COLO668 (cell line): ENCODE data around the gene DNLZ.
"Not testable (repeated sequence)": the region's sequence is repeated elsewhere in the genome, so short reads cannot be mapped to it uniquely, and the experiment has no call there.

Experiments used
- DNase-seq: peaks from one replicate; lab custom pipeline; 2025; ENCODE audit not compliant: unreplicated experiment; lab: John Stamatoyannopoulos, UW

Gene DNLZ

GRCh38 chr9:136361754-136362449 lies 1.6 kb downstream of the DNLZ start:
- DNase-seq: no peak

- DNase-seq: no peak
These were observed 2.3 kb downstream of the DNLZ start for GRCh38 chr9:136361047-136361753.

- no peak for DNase-seq
These were observed 3.5 kb downstream of the DNLZ start for GRCh38 chr9:136359774-136360718.

- DNase-seq: no peak
These were observed 4.7 kb downstream of the DNLZ start for GRCh38 chr9:136358888-136359287.

- no peak for DNase-seq
These were observed 5.5 kb downstream of the DNLZ start for GRCh38 chr9:136358016-136358415.

GRCh38 chr9:136357202-136357725 lies 6.3 kb downstream of the DNLZ start:
- no peak for DNase-seq

- DNase-seq: no peak
These were observed 7.7 kb downstream of the DNLZ start for GRCh38 chr9:136355616-136356557.

- no peak for DNase-seq
These were observed 8.9 kb downstream of the DNLZ start for GRCh38 chr9:136354592-136355085.

- no peak for DNase-seq
These were observed 9.6 kb downstream of the DNLZ start for GRCh38 chr9:136353757-136354488.

- no peak for DNase-seq
These were observed 10.5 kb downstream of the DNLZ start for GRCh38 chr9:136353088-136353487.

- peak; percentile 43 for DNase-seq
These were observed 10.9 kb downstream of the DNLZ start for GRCh38 chr9:136352682-136353081.

- not testable (repeated sequence) for DNase-seq
These were observed 11.7 kb downstream of the DNLZ start for GRCh38 chr9:136351868-136352267.

- DNase-seq: no peak
These were observed 12.2 kb downstream of the DNLZ start for GRCh38 chr9:136351252-136351800.

- DNase-seq: no peak
These were observed 14.0 kb downstream of the DNLZ start for GRCh38 chr9:136349546-136349945.

GRCh38 chr9:136348691-136349090 lies 14.9 kb downstream of the DNLZ start:
- no peak for DNase-seq

GRCh38 chr9:136347472-136348256 lies 15.9 kb downstream of the DNLZ start:
- no peak for DNase-seq

GRCh38 chr9:136346927-136347465 lies 16.5 kb downstream of the DNLZ start:
- DNase-seq: no peak

GRCh38 chr9:136346157-136346481 lies 17.4 kb downstream of the DNLZ start:
- no peak for DNase-seq
